Measurements from ENCODE around the gene CPLANE2.
A peak's percentile ranks its signal among the peaks of the same experiment; 100 is the strongest.

The CPLANE2 gene

DNA sequence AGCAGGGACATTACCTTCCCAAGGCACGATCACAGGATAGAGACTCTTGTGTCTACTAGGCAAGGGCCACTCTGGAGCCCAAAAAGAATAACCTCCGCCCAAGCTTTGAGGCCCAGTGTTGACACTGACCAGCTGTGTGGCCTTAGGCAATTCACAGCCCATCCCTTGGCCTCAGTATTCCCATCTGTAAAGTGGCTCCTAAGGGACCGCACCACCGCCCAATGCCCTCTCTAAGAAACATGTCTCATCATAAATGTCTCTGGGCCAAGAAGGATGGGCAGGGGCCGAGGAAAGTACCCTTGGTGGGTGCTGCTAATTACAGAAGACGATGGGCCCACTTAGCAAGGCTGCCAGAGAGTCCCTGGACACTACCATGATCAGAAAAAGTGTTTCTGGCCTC, 25.2 kb downstream of the CPLANE2 start:
- CTCF ChIA-PET: interaction anchor here (0.6 to 1.9 kb wide), 5 partner anchors 23 to 37 kb away, joined by 3 to 6 read pairs (median 5); no protein-coding TSS in a partner anchor
- H3K27ac ChIP-seq: no peak overlapping the region
- DNase-seq (ENCODE audit: low spot score): no peak
- POLR2A ChIA-PET (ENCODE audit: low non-redundant PET): interaction anchor here (0.5 kb wide), 1 partner anchor 375 kb away, joined by 4 read pairs; no protein-coding TSS in a partner anchor
- TF ChIP-seq, protein P1, sequence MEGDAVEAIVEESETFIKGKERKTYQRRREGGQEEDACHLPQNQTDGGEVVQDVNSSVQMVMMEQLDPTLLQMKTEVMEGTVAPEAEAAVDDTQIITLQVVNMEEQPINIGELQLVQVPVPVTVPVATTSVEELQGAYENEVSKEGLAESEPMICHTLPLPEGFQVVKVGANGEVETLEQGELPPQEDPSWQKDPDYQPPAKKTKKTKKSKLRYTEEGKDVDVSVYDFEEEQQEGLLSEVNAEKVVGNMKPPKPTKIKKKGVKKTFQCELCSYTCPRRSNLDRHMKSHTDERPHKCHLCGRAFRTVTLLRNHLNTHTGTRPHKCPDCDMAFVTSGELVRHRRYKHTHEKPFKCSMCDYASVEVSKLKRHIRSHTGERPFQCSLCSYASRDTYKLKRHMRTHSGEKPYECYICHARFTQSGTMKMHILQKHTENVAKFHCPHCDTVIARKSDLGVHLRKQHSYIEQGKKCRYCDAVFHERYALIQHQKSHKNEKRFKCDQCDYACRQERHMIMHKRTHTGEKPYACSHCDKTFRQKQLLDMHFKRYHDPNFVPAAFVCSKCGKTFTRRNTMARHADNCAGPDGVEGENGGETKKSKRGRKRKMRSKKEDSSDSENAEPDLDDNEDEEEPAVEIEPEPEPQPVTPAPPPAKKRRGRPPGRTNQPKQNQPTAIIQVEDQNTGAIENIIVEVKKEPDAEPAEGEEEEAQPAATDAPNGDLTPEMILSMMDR (conservative IDR thresholded peaks at IDR 0.05; ENCODE audit: low read depth): no peak

- CTCF ChIA-PET: interaction anchor here (0.6 kb wide), 1 partner anchor 153 kb away, joined by 3 read pairs; no protein-coding TSS in a partner anchor
- DNase-seq (ENCODE audit: low spot score): no peak
- no peak overlapping the region for H3K27ac ChIP-seq
- TF ChIP-seq, protein P1 (conservative IDR thresholded peaks at IDR 0.05; ENCODE audit: low read depth): no peak
- POLR2A ChIA-PET (ENCODE audit: low non-redundant PET): no interaction called here
Measured at GRCh38 chr1:16210581-16210980, 26.4 kb downstream of the CPLANE2 start.

DNA sequence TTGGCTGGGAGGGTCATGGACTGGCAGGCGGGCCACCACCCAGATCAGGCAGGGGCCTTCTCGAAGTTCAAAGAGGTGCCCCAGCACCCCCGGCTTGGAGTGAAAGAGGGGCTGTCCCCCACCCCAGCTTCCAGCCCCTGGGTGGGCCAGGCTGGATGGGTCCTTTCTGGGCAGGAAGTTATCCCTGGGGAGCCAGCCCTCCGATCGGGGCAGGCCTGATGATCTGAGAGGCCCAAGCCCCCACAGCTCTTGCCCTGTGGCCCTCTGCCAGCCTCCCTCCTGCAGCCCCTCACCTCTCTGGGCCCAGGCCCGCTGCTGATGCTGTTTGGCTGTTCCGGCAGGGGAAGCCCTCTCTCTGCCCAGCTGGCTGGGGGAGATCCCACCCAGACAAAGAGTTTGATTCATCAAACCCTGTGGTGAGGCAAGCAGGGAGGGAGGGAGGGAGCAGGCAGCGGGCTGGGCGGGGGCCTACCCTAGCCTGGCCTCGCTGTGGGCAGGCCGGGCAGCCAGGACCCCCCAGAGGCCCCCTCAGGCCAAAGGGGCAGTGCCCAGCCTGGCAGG, 27.1 kb downstream of the CPLANE2 start:
- CTCF ChIA-PET: no interaction called here
- H3K27ac ChIP-seq: 0 out of 2 replicates have a peak overlapping the region, but pooled peaks have one; percentile 1
- POLR2A ChIA-PET (ENCODE audit: low non-redundant PET): no interaction called here
- TF ChIP-seq, protein P1 (conservative IDR thresholded peaks at IDR 0.05; ENCODE audit: low read depth): no peak
- no peak for DNase-seq (ENCODE audit: low spot score)

DNA sequence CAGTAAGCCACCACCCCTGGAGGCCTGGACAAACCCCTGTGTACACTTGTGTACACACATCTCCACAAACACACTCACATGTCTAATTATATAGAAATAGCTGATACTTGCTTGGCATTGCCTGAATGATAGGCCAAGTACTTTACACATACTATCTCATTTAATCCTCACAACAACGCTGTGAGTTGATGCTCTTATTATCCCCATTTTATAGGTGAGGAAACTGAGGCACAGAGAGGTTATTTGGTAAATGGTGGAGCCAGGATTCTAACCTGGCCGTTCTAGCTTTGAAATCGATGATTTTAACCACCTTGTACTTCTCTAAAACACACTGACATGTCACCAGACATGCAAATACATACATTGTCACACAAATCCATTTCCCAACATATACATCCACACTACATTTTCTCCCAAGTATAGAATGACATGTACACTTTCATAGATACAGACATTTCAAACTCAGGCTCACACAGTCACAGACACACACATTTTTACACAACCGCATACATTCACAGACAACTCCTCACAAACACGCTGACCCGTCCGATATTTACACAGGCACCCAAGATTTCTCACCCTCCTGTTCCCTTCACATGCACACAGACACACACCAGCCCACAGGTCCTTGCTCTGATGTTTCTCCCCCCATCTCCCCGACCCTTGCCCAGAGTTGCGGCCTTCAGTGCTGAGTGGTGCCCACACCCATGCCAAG, 27.7 kb downstream of the CPLANE2 start:
- DNase-seq (ENCODE audit: low spot score): no peak
- peak overlapping the region; percentile 92; the same call in 1 of the 2 replicates for H3K27ac ChIP-seq
- CTCF ChIA-PET: no interaction called here
- TF ChIP-seq, protein P1 (conservative IDR thresholded peaks at IDR 0.05; ENCODE audit: low read depth): no peak
- POLR2A ChIA-PET (ENCODE audit: low non-redundant PET): no interaction called here

DNA sequence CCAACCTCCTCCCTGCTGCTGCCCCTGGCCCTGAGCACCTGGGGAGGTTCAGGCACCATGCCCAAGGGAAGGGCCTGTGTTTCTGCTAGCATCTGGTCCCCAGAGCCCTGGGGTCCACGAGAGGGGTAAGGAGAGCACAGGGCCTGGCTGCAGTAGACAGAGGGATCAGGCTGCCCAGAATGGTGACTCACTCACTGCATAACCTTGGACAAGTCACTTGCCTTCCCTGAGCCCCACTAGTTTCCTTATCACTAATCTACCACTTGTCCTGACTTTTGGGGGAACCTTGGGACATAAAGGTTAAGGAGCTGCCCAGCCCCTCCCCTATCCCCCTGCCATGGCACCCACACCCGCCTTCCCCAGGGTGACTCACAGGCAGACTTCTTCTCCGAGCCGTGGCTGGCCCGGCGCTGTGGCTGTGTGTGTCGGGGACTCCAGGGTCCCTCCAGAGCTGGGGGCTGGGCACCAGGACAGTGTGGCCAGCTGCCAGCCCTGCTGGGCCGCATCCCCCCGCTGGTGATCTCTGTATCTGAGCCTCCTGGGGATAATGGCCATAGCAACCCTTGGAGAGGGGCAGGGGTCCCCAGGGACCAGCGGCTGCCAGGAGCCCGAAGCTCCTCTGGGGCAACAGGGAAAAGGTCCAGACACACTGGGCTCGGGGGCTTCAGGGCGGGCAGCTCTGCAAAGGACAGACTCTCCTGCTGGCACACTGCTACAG, 28.6 kb downstream of the CPLANE2 start:
- TF ChIP-seq, protein P1 (conservative IDR thresholded peaks at IDR 0.05; ENCODE audit: low read depth): no peak
- no peak for DNase-seq (ENCODE audit: low spot score)
- ChIA-PET POLR2A (ENCODE audit: low non-redundant PET) (interaction anchor here (0.6 kb wide), 1 partner anchor 34 kb away, joined by 4 read pairs; no protein-coding TSS in a partner anchor), CTCF (interaction anchor here (1.1 to 1.3 kb wide), 2 partner anchors 126 to 155 kb away, joined by 3 to 4 read pairs; no protein-coding TSS in a partner anchor)
- H3K27ac ChIP-seq: peak overlapping the region; percentile 92
